ENCODE data around the gene MBTPS1.

MBTPS1 gene

DNA sequence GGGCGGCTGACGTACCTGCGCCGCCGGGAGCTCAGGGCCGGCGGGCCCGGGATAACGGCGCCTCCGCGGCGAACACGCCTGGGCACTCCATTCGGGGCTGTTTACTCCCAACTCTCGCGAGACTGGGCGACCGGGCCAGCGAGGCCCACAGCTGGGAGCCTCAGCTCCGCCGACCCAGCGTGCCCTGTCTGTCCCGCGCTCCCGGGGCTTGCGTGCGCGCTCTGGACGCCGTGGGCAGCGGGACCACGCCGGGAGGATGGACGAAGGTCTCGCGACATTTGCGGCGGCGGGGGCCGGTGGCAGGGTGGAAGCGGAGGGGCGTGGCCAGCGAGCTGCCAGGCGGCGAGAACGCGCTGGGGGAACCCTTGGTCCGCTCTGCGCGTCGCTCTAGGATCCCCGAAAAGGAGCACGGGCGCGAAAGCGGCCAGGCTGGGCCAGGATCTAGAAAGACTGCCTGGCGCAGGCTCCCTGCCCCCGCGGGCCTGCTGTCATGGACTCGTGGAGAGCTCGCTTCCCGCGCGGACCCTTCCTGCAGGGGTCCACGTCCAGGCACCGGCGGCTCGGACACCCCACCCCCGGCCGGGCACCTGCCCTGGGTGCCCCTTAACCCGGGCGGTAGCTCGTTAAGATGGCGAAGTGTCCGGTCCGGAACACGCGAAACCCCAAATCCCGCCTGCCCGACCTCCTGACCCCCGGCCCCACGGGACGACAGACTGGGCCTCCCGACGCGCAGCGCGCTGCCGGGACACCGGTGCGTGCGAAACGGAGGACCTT, at the start of gene MBTPS1:
TSS of gene MBTPS1 (minus strand) at position 223 of the 774 bp plus-strand sequence. CDS start 15,159 bp downstream, outside the sequence.
- peak; percentile 98 for ATAC-seq
- Mint-ChIP-seq H3K4me1 (peaks cover 24% of the 10 kb centered on the region), H3K27me3 (no peaks in the 10 kb centered on the region), H3K27ac (peak within 1 kb of the TSS; percentile 90), H3K9me3 (no peaks in the 10 kb centered on the region), H3K4me3 (peak within 1 kb of the TSS; percentile 91), H3K36me3 (peaks cover 4% of the 10 kb centered on the region)

DNA sequence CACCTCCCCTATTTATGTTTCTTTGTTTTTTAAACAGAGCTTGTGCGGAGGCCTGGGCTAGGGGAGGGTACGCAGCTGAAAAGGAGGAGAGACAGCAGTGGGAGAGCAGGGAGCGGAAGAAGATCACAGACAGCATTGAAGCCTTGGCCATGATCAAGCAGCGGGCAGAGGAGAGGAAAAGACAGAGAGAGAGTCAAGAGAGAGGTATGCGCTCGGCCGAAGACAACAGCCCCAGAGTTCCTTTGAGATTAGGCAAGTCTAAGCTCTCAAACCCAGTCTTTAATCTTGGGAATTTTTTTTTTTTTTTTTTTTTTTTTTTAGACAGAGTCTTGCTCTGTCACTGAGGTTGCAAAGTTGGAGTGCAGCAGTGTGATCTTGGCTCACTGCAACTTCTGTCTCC, 49.0 kb upstream of the MBTPS1 start:
- H3K27me3 Mint-ChIP-seq: peaks cover 27% of the 10 kb centered on the region
- H3K9me3 Mint-ChIP-seq: no peaks in the 10 kb centered on the region
- H3K4me3 Mint-ChIP-seq: no peak overlapping the region
- H3K36me3 Mint-ChIP-seq: no peaks in the 10 kb centered on the region
- no peak for ATAC-seq
- H3K4me1 Mint-ChIP-seq: no peaks in the 10 kb centered on the region
- H3K27ac Mint-ChIP-seq: no peak overlapping the region

DNA sequence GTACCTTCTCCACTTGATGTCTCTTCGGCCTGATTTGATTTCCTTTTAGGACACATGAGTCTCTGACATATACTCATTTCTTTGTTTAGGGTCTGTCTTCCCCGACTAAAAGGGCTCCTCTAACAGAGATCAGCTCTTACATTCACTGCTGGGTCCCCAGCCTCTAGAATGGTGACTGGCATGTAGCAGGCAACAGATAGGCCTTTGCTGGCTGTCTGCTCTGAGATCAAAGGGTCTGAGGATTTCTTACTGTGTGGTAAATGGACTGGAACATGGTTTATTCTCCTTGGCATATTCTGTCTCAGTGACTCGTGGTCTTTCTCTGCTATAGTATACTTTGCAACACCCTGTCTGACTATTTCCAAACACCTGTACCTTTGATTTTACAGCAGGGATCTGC, 45.1 kb upstream of the MBTPS1 start:
- H3K36me3 Mint-ChIP-seq: no peaks in the 10 kb centered on the region
- no peaks in the 10 kb centered on the region for H3K9me3 Mint-ChIP-seq
- no peaks in the 10 kb centered on the region for H3K4me1 Mint-ChIP-seq
- no peak overlapping the region for H3K27ac Mint-ChIP-seq
- ATAC-seq: no peak
- peaks cover 37% of the 10 kb centered on the region for H3K27me3 Mint-ChIP-seq
- H3K4me3 Mint-ChIP-seq: no peak overlapping the region

DNA sequence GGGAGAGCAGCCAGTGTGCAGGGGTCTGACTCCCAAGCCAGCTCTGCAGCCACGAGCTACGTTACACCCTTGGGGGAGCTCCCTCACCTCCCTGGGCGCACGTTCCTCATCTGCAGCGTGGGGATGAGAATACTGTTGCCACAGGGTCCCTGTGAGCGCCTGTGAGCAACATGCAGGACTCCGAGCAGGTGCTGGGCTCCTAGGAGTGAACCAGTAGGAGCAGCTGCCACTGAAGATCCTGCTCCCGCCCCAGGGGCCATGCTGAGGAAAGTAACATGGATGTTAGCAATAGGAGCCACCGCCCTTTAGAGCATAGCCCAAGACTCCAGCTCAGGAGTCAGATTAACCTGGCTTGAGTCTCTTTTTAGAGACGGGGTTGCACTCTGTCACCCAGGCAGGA, 44.3 kb upstream of the MBTPS1 start:
- Mint-ChIP-seq H3K27me3 (peaks cover 42% of the 10 kb centered on the region), H3K9me3 (no peaks in the 10 kb centered on the region), H3K27ac (no peak overlapping the region), H3K4me3 (no peak overlapping the region), H3K36me3 (no peaks in the 10 kb centered on the region), H3K4me1 (no peaks in the 10 kb centered on the region)
- ATAC-seq: no peak

DNA sequence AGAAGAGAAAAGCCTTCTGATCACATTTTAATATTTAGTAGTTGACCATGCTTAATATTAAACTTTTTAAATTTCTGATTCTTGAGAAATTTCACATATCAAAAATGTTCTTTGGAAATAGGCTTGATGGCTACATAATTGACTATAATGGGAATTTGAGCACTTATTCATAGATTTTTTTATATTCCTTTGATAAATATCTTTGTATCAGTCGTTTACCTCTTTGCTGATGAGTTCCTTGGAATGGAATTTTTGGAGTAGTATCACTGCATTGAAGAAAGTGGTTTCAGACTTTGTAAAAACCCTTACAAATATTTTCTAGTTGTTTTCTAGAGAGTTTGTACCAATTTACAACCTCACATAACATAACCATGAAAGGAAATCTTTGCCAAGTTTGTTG, 43.1 kb upstream of the MBTPS1 start:
- Mint-ChIP-seq H3K27ac (no peak overlapping the region), H3K36me3 (no peaks in the 10 kb centered on the region), H3K4me3 (no peak overlapping the region), H3K27me3 (peaks cover 43% of the 10 kb centered on the region), H3K9me3 (no peaks in the 10 kb centered on the region), H3K4me1 (no peaks in the 10 kb centered on the region)
- no peak for ATAC-seq

DNA sequence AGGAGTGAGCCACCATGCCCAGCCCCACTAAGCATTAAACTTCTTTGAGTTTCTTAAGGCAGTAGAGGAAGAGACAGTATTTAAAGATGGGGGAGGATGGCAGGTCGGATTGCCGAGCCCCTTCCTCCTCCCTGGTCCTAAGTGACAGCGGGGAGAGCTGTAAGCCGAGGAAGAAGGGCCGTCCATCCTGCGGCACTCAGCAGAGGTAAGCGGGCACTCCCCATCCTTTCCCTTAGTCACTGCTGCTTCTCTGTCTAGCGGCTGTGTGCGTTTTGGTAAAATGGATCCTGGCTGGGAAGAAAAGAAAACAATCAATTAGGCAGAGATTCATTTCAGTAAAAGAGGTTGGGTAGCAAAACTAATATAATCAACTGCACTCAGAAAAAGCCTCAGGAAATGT, 42.3 kb upstream of the MBTPS1 start:
- H3K36me3 Mint-ChIP-seq: no peaks in the 10 kb centered on the region
- no peaks in the 10 kb centered on the region for H3K9me3 Mint-ChIP-seq
- peaks cover 43% of the 10 kb centered on the region for H3K27me3 Mint-ChIP-seq
- no peaks in the 10 kb centered on the region for H3K4me1 Mint-ChIP-seq
- ATAC-seq: no peak
- H3K4me3 Mint-ChIP-seq: no peak overlapping the region
- H3K27ac Mint-ChIP-seq: no peak overlapping the region

DNA sequence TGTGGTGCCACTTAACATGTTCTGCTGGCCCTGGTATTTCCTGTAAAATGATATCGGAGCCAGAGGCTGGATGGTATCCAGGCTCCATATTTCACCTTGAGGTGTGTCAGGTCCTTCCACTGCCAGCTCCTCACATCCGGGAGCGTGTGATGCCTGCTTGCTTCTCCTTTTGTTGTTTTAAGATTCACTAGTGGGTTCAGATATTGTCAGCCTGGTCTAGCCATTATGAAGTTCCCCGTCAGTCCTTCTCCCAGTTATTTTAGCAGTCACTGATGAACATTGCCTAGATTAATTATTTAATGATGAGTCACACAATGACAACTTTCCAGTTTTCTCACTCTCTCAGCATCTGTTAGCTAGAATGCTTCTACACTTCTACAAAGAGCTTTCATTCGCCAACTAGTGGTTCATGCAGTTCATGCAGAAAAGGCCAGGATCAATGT, 39.6 kb upstream of the MBTPS1 start:
- no peak for ATAC-seq
- Mint-ChIP-seq H3K4me3 (no peak overlapping the region), H3K4me1 (no peaks in the 10 kb centered on the region), H3K9me3 (no peaks in the 10 kb centered on the region), H3K27me3 (peaks cover 53% of the 10 kb centered on the region), H3K36me3 (no peaks in the 10 kb centered on the region), H3K27ac (no peak overlapping the region)

DNA sequence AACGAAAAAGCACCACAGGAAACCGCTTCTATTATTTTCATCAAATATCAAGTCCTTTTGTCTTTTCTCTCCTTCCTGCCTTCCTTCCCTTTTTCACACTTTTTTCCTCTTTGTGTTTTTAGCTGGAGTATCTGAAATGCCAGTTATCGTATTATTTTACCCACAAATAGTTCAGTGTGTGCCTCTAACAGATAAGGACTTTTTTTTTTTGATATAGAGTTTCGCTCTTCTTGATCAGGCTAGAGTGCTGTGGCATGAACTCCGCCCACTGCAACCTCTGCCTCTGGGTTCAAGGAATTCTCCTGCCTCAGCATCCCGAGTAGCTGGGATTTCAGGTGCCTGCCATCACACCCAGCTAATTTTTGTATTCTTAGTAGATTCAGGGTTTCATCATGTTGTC, 39.0 kb upstream of the MBTPS1 start:
- peaks cover 59% of the 10 kb centered on the region for H3K27me3 Mint-ChIP-seq

DNA sequence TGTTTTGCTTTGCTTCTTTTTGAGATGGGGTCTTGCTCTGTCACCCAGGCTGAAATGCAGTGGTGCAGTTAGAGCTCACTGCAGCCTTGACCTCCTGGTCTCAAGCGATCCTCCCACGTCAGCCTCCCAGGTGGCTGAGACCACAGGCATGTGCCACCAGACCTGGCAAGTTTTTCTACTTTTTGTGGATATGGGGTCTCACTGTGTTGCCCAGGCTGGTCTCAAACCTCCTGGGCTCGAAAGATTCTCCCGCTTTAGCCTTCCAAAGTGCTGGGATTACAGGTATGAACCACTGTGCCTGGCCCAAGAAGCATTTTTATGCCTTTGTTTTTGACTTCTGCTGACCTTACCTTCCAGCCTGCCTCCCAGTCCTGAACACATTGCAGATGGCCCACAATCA, 38.5 kb upstream of the MBTPS1 start:
- no peak overlapping the region for H3K27ac Mint-ChIP-seq
- H3K27me3 Mint-ChIP-seq: peaks cover 62% of the 10 kb centered on the region
- no peak overlapping the region for H3K4me3 Mint-ChIP-seq
- no peak for ATAC-seq
- H3K9me3 Mint-ChIP-seq: no peaks in the 10 kb centered on the region
- no peaks in the 10 kb centered on the region for H3K4me1 Mint-ChIP-seq
- no peaks in the 10 kb centered on the region for H3K36me3 Mint-ChIP-seq

More for the DNA sequence above, 39.0 kb upstream of the MBTPS1 start:
- Mint-ChIP-seq H3K36me3 (no peaks in the 10 kb centered on the region), H3K4me3 (no peak overlapping the region), H3K27ac (no peak overlapping the region), H3K4me1 (no peaks in the 10 kb centered on the region), H3K9me3 (no peaks in the 10 kb centered on the region)
- ATAC-seq: no peak

DNA sequence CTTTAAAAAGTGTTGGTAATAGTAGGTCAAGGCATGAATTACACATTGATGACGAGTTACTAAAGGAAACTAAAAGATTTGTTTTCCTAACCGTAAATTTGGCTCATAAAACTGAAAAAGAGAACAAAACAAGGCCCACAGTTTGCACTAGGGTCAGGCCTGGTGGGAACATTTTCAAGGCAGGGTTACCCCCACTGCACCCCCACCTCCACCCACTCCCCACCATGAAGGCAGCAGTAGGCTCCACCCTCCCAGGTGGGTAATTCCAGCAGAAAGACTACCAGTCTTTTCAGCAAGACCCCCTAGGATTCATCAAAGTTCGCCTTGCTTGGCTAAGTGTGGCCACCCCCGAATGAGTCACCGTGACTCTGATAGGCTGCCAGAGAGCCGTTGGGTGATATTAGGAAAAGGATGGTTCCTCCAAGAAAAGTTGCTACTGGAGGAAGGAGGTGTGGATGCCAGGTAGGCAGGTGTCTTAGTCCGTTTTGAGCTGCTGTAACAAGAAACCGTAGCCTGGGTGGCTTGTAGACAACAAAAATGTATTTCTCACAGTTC, 37.0 kb upstream of the MBTPS1 start:
- Mint-ChIP-seq H3K27ac (no peak overlapping the region), H3K9me3 (no peaks in the 10 kb centered on the region), H3K36me3 (no peaks in the 10 kb centered on the region), H3K4me3 (no peak overlapping the region), H3K4me1 (no peaks in the 10 kb centered on the region), H3K27me3 (peaks cover 65% of the 10 kb centered on the region)
- ATAC-seq: no peak

DNA sequence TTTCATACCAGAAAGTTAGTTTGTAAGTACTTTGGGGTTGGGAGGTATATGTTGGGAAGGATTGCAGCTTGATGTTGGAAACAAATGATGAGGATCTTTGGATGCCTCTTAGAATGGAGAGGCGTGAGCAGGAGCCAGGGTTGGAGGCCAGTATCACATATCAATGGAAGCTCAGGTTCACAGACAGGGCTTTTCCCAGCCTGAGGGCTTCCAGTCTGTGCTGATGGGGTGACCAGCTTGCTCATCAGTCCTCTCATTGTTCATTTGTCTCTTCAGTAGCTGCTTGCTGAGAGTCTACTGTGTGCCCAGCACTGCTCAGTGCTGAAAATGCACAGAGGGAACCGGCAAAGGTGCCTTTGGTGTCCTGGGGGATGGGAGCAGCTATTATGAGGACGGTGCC, 34.2 kb upstream of the MBTPS1 start:
- no peak overlapping the region for H3K27ac Mint-ChIP-seq
- H3K4me3 Mint-ChIP-seq: no peak overlapping the region
- H3K4me1 Mint-ChIP-seq: no peaks in the 10 kb centered on the region
- no peak for ATAC-seq
- no peaks in the 10 kb centered on the region for H3K36me3 Mint-ChIP-seq
- H3K9me3 Mint-ChIP-seq: no peaks in the 10 kb centered on the region
- H3K27me3 Mint-ChIP-seq: peaks cover 38% of the 10 kb centered on the region

DNA sequence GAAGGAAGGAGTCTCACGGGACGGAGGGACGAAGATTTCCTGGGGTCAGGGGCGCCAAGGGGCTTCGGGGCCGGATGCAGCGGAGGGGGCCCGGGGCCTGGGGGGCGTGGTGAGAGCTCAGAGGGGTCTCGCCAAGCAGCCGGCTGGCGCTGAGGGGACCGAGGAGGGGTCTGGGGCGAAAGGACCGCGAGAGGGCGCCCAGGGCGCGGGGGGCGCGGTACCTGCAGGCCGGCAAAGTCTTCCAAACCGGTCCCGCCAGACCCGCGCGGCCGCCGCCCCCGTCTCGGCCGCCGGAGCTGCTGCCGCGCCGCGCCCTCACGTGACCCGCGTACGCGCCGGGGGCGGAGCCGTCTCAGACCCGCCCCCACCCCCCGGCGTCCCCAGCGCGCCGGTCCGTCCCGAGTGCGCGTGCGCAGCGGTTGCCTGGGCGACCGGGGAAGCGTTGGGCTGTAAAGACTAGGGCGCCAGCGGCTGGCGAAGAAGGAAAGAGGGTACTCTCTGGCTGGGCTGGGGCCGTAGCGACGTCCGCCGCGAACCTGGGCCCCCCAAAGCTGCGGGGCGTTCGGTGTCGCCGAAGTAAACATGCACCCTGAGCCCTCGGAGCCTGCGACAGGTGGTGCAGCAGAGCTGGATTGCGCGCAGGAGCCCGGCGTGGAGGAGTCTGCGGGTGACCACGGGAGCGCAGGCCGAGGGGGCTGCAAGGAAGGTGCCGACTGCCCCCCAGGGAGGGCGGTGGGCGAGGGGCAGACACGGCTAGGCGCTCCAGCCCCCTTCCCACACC, 28.3 kb upstream of the MBTPS1 start, which contains the start of the genes DNAAF1 and HSDL1:
TSS of gene DNAAF1 (plus strand) at position 450 of the 781 bp plus-strand sequence. CDS start at position 583, 133 bp downstream.
TSS of gene HSDL1 (minus strand) at position 319 of the 781 bp plus-strand sequence. CDS start 13,856 bp downstream, outside the sequence.
- H3K36me3 Mint-ChIP-seq: peaks cover 1% of the 10 kb centered on the region
- peaks cover 21% of the 10 kb centered on the region for H3K4me1 Mint-ChIP-seq
- peak within 1 kb of the TSS; percentile 87 for H3K4me3 Mint-ChIP-seq
- H3K9me3 Mint-ChIP-seq: no peaks in the 10 kb centered on the region
- peak; percentile 95 for ATAC-seq
- peaks cover 6% of the 10 kb centered on the region for H3K27me3 Mint-ChIP-seq
- peak within 1 kb of the TSS; percentile 84 for H3K27ac Mint-ChIP-seq

DNA sequence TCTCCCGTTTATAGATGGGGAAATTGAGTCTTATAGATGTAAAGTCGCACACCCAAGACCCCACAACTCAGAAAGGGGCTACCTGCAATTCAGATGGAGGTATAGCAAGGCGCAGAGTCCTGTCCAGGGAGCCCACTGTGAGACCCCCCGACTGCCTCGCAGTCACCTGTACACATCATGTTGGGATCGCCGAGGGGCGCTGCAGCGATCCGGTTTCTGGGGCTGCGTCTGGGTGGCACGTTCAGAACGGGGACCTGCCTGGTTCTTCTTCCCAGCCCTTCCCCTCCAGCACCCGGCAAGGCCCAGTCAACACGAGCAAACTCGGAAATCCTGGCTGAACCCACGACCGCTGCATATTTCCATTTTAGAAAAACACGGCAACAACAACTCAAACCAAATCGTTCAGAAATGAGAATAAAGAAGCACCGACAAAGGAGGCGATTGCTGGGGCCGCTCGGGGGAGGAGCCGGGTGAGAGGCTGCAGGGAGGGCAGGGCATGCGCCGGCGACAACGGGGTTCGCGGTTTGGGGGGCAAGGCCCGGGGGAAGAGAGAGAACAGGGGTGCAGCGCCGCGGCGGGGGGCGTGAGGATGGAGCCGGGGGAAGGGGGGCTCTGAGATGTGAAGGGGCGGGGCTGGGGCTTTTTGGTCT, 27.6 kb upstream of the MBTPS1 start:
- Mint-ChIP-seq H3K4me3 (peak overlapping the region; percentile 87), H3K36me3 (peaks cover 6% of the 10 kb centered on the region), H3K4me1 (peaks cover 21% of the 10 kb centered on the region), H3K27me3 (no peaks in the 10 kb centered on the region), H3K9me3 (no peaks in the 10 kb centered on the region), H3K27ac (peak overlapping the region; percentile 84)
- peak; percentile 59 for ATAC-seq

DNA sequence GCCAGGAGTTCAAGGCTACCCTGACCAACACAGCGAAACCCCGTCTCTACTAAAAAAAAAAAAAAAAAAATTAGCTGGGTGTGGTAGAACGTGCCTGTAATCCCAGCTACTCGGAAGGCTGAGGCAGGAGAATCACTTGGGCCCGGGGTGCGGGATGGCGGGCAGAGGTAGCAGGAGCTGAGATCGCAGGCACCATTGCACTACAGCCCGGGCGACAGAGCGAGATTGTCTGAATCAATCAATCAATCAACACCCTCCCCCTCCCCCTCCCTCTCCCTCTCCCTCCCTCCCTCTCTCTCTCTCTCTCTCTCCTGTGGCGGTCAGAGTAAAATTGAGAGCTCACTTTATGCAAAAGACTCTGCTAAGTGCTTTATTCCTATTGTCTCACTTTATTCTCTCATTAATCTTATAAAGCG, 27.1 kb upstream of the MBTPS1 start:
- peaks cover 26% of the 10 kb centered on the region for H3K4me1 Mint-ChIP-seq
- no peaks in the 10 kb centered on the region for H3K27me3 Mint-ChIP-seq
- peaks cover 12% of the 10 kb centered on the region for H3K36me3 Mint-ChIP-seq
- no peak for ATAC-seq
- H3K4me3 Mint-ChIP-seq: peak overlapping the region; percentile 87
- peak overlapping the region; percentile 84 for H3K27ac Mint-ChIP-seq
- H3K9me3 Mint-ChIP-seq: no peaks in the 10 kb centered on the region

DNA sequence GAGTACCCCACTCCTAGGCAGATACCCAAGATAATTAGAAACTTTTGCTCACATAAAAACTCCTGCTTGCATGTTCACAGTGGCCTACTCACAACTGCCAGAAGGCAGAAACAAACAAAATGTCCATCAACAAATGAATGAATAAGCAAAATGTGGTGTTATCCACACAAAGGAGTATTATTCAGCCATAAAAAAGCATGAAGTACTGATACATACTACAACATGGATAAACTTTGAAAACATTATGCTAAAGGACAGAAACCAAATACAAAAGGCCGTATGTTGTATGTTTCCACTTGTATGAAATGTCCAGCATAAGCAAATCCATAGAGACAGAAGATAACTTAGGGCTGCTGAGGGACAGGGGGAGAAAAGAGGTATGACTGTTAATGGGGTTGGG, 26.3 kb upstream of the MBTPS1 start:
- Mint-ChIP-seq H3K36me3 (peaks cover 14% of the 10 kb centered on the region), H3K4me3 (no peak overlapping the region), H3K27me3 (no peaks in the 10 kb centered on the region), H3K9me3 (no peaks in the 10 kb centered on the region), H3K4me1 (peaks cover 28% of the 10 kb centered on the region), H3K27ac (no peak overlapping the region)
- no peak for ATAC-seq

All from stimulated activated memory B cell treated with anti-CD40 and anti-IgM and Interleukin-4, amounts not matched to agents 10 μg/mL and 1 μg/mL and 100 μg/mL, for 72 hours (primary cell).